ENCODE results near the gene WDR37.

The WDR37 gene

GRCh38 chr10:1150638-1150955, 94.4 kb downstream of the WDR37 start:
- no peaks in the 10 kb centered on the region for H3K27me3 ChIP-seq (ENCODE audit: insufficient read depth, low read depth)
- no peaks in the 10 kb centered on the region for H3K36me3 ChIP-seq (ENCODE audit: insufficient read depth)
- H3K9ac ChIP-seq, result no peak overlapping the region
- H4K20me1 ChIP-seq (ENCODE audit: insufficient read depth), result no peaks in the 10 kb centered on the region
- no peak overlapping the region for H3K4me3 ChIP-seq (IDR thresholded peaks at IDR 0.05; ENCODE audit: insufficient read depth, low read depth, low read length)
- no peak overlapping the region for H3K4me2 ChIP-seq
- no peak overlapping the region for H3K27ac ChIP-seq
- H3K79me2 ChIP-seq (ENCODE audit: insufficient read depth, low read depth), result no peaks in the 10 kb centered on the region
- no peak overlapping the region for H2AFZ ChIP-seq (ENCODE audit: low read depth)
- H3K4me1 ChIP-seq (ENCODE audit: low read depth, poor library complexity, severe bottlenecking), result no peaks in the 10 kb centered on the region
- TF ChIP-seq CTCF (conservative IDR thresholded peaks at IDR 0.05; ENCODE audit: low read depth, low read length), result no peak

GRCh38 chr10:1151076-1152033, 95.2 kb downstream of the WDR37 start:
- no peak overlapping the region for H3K27ac ChIP-seq

GRCh38 chr10:1152386-1153250, 96.4 kb downstream of the WDR37 start:
- Histone ChIP-seq H3K9ac (no peak overlapping the region), H3K4me2 (no peak overlapping the region), H3K27ac (no peak overlapping the region), H3K36me3 (ENCODE audit: insufficient read depth) (no peaks in the 10 kb centered on the region), H3K79me2 (ENCODE audit: insufficient read depth, low read depth) (no peaks in the 10 kb centered on the region), H2AFZ (ENCODE audit: low read depth) (no peak overlapping the region), H3K27me3 (ENCODE audit: insufficient read depth, low read depth) (no peaks in the 10 kb centered on the region), H3K4me1 (ENCODE audit: low read depth, poor library complexity, severe bottlenecking) (no peaks in the 10 kb centered on the region), H4K20me1 (ENCODE audit: insufficient read depth) (no peaks in the 10 kb centered on the region), H3K4me3 (IDR thresholded peaks at IDR 0.05; ENCODE audit: insufficient read depth, low read depth, low read length) (no peak overlapping the region)
- no peak for TF ChIP-seq CTCF (conservative IDR thresholded peaks at IDR 0.05; ENCODE audit: low read depth, low read length)

More at GRCh38 chr10:1151076-1152033, 95.2 kb downstream of the WDR37 start:
- Histone ChIP-seq H3K4me3 (IDR thresholded peaks at IDR 0.05; ENCODE audit: insufficient read depth, low read depth, low read length) (no peak overlapping the region), H4K20me1 (ENCODE audit: insufficient read depth) (no peaks in the 10 kb centered on the region), H3K79me2 (ENCODE audit: insufficient read depth, low read depth) (no peaks in the 10 kb centered on the region), H3K27me3 (ENCODE audit: insufficient read depth, low read depth) (no peaks in the 10 kb centered on the region), H3K4me2 (no peak overlapping the region), H3K9ac (no peak overlapping the region), H3K4me1 (ENCODE audit: low read depth, poor library complexity, severe bottlenecking) (no peaks in the 10 kb centered on the region), H2AFZ (ENCODE audit: low read depth) (no peak overlapping the region), H3K36me3 (ENCODE audit: insufficient read depth) (no peaks in the 10 kb centered on the region)
- no peak for TF ChIP-seq CTCF (conservative IDR thresholded peaks at IDR 0.05; ENCODE audit: low read depth, low read length)

- Histone ChIP-seq H3K27ac (no peak overlapping the region), H3K27me3 (ENCODE audit: insufficient read depth, low read depth) (no peaks in the 10 kb centered on the region), H2AFZ (ENCODE audit: low read depth) (no peak overlapping the region), H3K36me3 (ENCODE audit: insufficient read depth) (no peaks in the 10 kb centered on the region), H3K79me2 (ENCODE audit: insufficient read depth, low read depth) (no peaks in the 10 kb centered on the region), H3K4me1 (ENCODE audit: low read depth, poor library complexity, severe bottlenecking) (no peaks in the 10 kb centered on the region), H3K9ac (no peak overlapping the region), H4K20me1 (ENCODE audit: insufficient read depth) (no peaks in the 10 kb centered on the region), H3K4me2 (no peak overlapping the region), H3K4me3 (IDR thresholded peaks at IDR 0.05; ENCODE audit: insufficient read depth, low read depth, low read length) (no peak overlapping the region)
- TF ChIP-seq CTCF (conservative IDR thresholded peaks at IDR 0.05; ENCODE audit: low read depth, low read length), result no peak
Measured at GRCh38 chr10:1153251-1153763, 97.1 kb downstream of the WDR37 start.
